Testis (tissue), 3 donors: Measurements from ENCODE around the gene STAG1. TPM values are rescaled to one million over a fixed set of nuclear protein-coding genes. Genes with fewer than 3 reads are reported as not detected.

ENCODE experiments used
- DNase-seq: peaks from one replicate; pipeline ENCODE4 v3.0.0-alpha.2; 2019
- H3K27ac ChIP-seq, 2 donors: fragments of 200-600 bp; sonication (generic); one replicate each; pipeline ENCODE4 v1.5.1; 2019
- H3K27me3 ChIP-seq: fragments of 200-600 bp; sonication (generic); one replicate; pipeline ENCODE4 v1.5.1; 2019
- H3K36me3 ChIP-seq: fragments of 200-600 bp; sonication (generic); one replicate; pipeline ENCODE4 v1.5.1; 2017; ENCODE audit warnings: low read depth; ENCODE audit errors: missing control alignments
- H3K4me1 ChIP-seq: fragments of 200-600 bp; sonication (generic); one replicate; pipeline ENCODE4 v1.5.1; 2019
- H3K4me3 ChIP-seq, 2 donors: fragments of 200-600 bp; sonication (generic); one replicate each; pipeline ENCODE4 v1.5.1; 2017 to 2019
- H3K9me3 ChIP-seq: fragments of 200-600 bp; sonication (generic); one replicate; pipeline ENCODE4 v1.5.1; 2017
- CTCF ChIP-seq, 3 experiments: fragments of 450-650 bp in 2 of 3; fragments of 200-600 bp in 1 of 3; sonication (generic) in 1 of 3; IDR thresholded peaks; one replicate each; pipeline ENCODE4 v1.5.1; 2016 to 2019; ENCODE audit warnings: antibody characterized with exemption in 3 of 3, mild to moderate bottlenecking in 2 of 3, moderate library complexity in 1 of 3
- POLR2A ChIP-seq: fragments of 450-650 bp; IDR thresholded peaks from one replicate; pipeline ENCODE4 v1.6.1; 2017; ENCODE audit warnings: antibody characterized with exemption, mild to moderate bottlenecking, moderate library complexity
- WGBS, 2 donors: methylation state at CpG; one replicate each; pipeline ENCODE4 v1.1.5; 2018; 5-methylcytosine and 5-hydroxymethylcytosine counted together
- intact Hi-C: fragments of 100-400 bp; cut with DNase I; formaldehyde crosslinking; loops from one replicate; pipeline ENCODE4 v1.15.1; 2023; ENCODE audit warnings: low total_unique reads
- polyA plus RNA-seq: library from polyadenylated mRNA; stranded (reverse); fragments of 350-450 nt; fragmentation: Illumina TruSeq; extraction: RNeasy Lipid Tissue Mini Kit (QIAGEN cat#74804); gene quantifications from one replicate; pipeline ENCODE4 v1.2.3, GENCODE V29; 2014; ENCODE audit warnings: low read depth, low replicate concordance; ENCODE audit not compliant: insufficient read depth
- total RNA-seq, 2 donors: library from RNA; depleted of rRNA; stranded (reverse); fragments of >200 nt; gene quantifications; one replicate each; pipeline ENCODE4 v1.2.3, GENCODE V29; 2016

Gene STAG1
- total and polyA plus RNA-seq, 3 donors from 2014 or later: 14.3 to 45.3 (median 40.2) TPM

DNA sequence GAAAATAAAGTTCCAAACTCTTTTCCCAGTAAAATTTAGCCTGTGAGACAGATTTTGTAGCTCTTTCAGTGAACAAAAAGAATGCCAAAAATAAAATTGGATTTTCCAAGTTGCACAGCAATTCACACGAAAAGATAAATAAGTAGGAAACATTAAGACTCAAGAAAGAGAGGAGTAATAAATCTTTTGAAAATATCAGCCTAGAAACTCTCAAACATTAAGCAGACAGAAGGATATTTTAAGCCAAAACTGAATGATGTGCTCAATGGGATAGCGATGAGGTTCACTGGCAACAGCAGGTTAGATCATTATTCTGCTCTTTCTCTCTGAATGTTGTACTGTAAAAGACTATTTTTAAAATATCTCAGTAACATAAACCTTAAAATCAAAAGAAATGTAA lies 115.0 kb downstream of the STAG1 start:
- TF ChIP-seq CTCF (IDR thresholded peaks at IDR 0.05) (no peak), POLR2A (no peak)
- no peak for DNase-seq
- peaks cover 6% of the 10 kb centered on the region for H3K4me1 ChIP-seq
- 62 to 64% methylated on average over 2 of the region's 2 CpGs for WGBS, 2 donors
- H3K27me3 ChIP-seq: no peaks in the 10 kb centered on the region
- no peaks in the 10 kb centered on the region for H3K9me3 ChIP-seq
- H3K27ac ChIP-seq: no peak overlapping the region
- intact Hi-C loops: no loop called here
- no peak overlapping the region for H3K4me3 ChIP-seq
- no peaks in the 10 kb centered on the region for H3K36me3 ChIP-seq

DNA sequence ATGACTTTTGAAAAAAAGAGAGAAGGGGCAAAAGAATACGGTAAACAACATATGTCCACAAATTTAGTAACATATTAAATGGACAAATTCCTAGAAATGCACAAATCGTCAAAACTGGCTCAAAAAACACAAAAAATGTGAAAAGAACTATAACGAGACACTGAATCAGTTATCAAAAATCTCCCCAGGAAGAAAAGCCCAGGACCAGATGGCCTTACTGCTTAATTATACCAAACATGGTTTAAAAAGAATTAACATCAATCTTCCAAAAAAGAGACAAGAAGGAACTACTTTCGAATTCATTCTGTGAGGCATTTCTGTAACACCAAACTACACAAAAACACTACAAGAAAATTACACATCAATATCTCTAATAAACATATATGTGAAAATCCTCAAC lies 117.4 kb downstream of the STAG1 start:
- WGBS, 2 donors: 90 to 91% methylated on average over 4 of the region's 4 CpGs
- Histone ChIP-seq H3K27ac (no peak overlapping the region), H3K4me1 (no peaks in the 10 kb centered on the region), H3K27me3 (no peaks in the 10 kb centered on the region), H3K36me3 (no peaks in the 10 kb centered on the region), H3K9me3 (no peaks in the 10 kb centered on the region), H3K4me3 (no peak overlapping the region)
- DNase-seq: no peak
- TF ChIP-seq CTCF (IDR thresholded peaks at IDR 0.05) (no peak), POLR2A (no peak)
- intact Hi-C loops: no loop called here

- H3K9me3 ChIP-seq: no peaks in the 10 kb centered on the region
- intact Hi-C loops: no loop called here
- TF ChIP-seq CTCF (IDR thresholded peaks at IDR 0.05) (no peak), POLR2A (no peak)
- no peak overlapping the region for H3K27ac ChIP-seq
- no peak for DNase-seq
- H3K36me3 ChIP-seq: no peaks in the 10 kb centered on the region
- H3K4me1 ChIP-seq: no peaks in the 10 kb centered on the region
- H3K27me3 ChIP-seq: no peaks in the 10 kb centered on the region
- WGBS, 2 donors: 88% methylated on average over 5 of the region's 5 CpGs
- no peak overlapping the region for H3K4me3 ChIP-seq
Observed at GRCh38 chr3:136632625-136633081, 119.5 kb downstream of the STAG1 start.

- intact Hi-C loops: no loop called here
Observed at GRCh38 chr3:136631424-136631823, 120.8 kb downstream of the STAG1 start.

More at GRCh38 chr3:136631424-136631823, 120.8 kb downstream of the STAG1 start:
- H3K9me3 ChIP-seq: no peaks in the 10 kb centered on the region
- 70 to 85% methylated on average over 5 of the region's 5 CpGs for WGBS, 2 donors
- H3K36me3 ChIP-seq: no peaks in the 10 kb centered on the region
- no peaks in the 10 kb centered on the region for H3K4me1 ChIP-seq
- DNase-seq: no peak
- TF ChIP-seq CTCF (IDR thresholded peaks at IDR 0.05): no peak
- no peak for TF ChIP-seq POLR2A
- H3K27me3 ChIP-seq: no peaks in the 10 kb centered on the region
- H3K4me3 ChIP-seq: no peak overlapping the region
- no peak overlapping the region for H3K27ac ChIP-seq
